ENCODE measurements around the gene SPATA1. TPM values are rescaled to one million over a fixed set of nuclear protein-coding genes. Genes with fewer than 3 reads are reported as not detected.
"Not testable (repeated sequence)": the region's sequence is repeated elsewhere in the genome, so short reads cannot be mapped to it uniquely, and the experiment has no call there.

SPATA1 gene
- total and polyA plus RNA-seq, 2 of the 8 experiments (the other 6 are each of a cell fraction or from before 2014, with no cell fraction given), result 0.51 to 1.1 TPM

DNA sequence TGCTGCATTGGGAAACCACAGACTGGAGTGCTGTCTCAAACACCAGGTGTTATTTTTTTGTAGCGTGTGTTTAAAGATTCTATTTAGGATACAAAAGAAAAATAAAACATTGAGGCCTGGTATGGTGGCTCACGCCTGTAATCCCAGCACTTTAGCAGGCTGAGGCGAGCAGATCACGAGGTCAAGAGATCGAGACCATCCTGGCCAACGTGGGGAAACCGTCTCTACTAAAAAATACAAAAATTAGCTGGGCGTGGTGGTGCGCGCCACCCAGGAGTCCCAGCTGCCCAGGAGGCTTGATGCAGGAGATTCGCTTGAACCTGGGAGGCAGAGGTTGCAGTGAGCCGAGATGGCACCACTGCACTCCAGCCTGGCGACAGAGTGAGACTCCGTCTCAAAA, 1.7 kb downstream of the SPATA1 start:
- H3K27ac ChIP-seq (ENCODE audit: low read depth, low read length); H3K4ac ChIP-seq (replicated peaks; ENCODE audit: insufficient read length, low read depth, low read length); H3K9me3 ChIP-seq (ENCODE audit: insufficient read depth in 2 of 2, low read depth in 1 of 2, low read length in 1 of 2); H2AFZ ChIP-seq (ENCODE audit: low read length); H3K56ac ChIP-seq (replicated peaks; ENCODE audit: insufficient read length, low read depth, low read length); H2BK20ac ChIP-seq (ENCODE audit: low read length); H2BK5ac ChIP-seq (ENCODE audit: low read depth, low read length); CTCF ChIA-PET (ENCODE audit: partially characterized antibody); H3K4me3 ChIP-seq (ENCODE audit: extremely low read depth in 1 of 4, insufficient read depth in 2 of 4, low read depth in 3 of 4, low read length in 4 of 4); H3K23ac ChIP-seq (ENCODE audit: insufficient read length); H2BK15ac ChIP-seq (ENCODE audit: low read length); H4K8ac ChIP-seq (ENCODE audit: extremely low read depth, insufficient read depth, low read length); H3K36me3 ChIP-seq (ENCODE audit: control insufficient read depth in 2 of 4, insufficient read depth in 4 of 4, low read length in 3 of 4); DNase-seq (ENCODE audit: low read depth in 1 of 2, low spot score in 2 of 2); H3K4me2 ChIP-seq (ENCODE audit: insufficient read depth in 1 of 2, low read depth in 2 of 2, low read length in 2 of 2); H3K18ac ChIP-seq (ENCODE audit: extremely low read depth, low read length); H3K4me1 ChIP-seq (replicated peaks in 1 of 4; ENCODE audit: control insufficient read depth in 3 of 4, insufficient read depth in 4 of 4, low read length in 3 of 4); H3K27me3 ChIP-seq (replicated peaks in 1 of 4; ENCODE audit: control insufficient read depth in 3 of 4, extremely low read depth in 1 of 4, insufficient read depth in 3 of 4, low read length in 3 of 4); H3K79me1 ChIP-seq (ENCODE audit: low read depth, low read length); H4K5ac ChIP-seq (ENCODE audit: insufficient read length, low read depth, low read length); H3K14ac ChIP-seq (ENCODE audit: insufficient read length); H3K9ac ChIP-seq (replicated peaks in 1 of 4; ENCODE audit: extremely low read depth in 1 of 4, low read depth in 3 of 4, low read length in 3 of 4); H2BK12ac ChIP-seq (ENCODE audit: low read depth, low read length); H4K91ac ChIP-seq (replicated peaks; ENCODE audit: insufficient read length, low read length); FAIRE-seq; H2AK5ac ChIP-seq (ENCODE audit: low read depth, low read length); POLR2A ChIA-PET (ENCODE audit: partially characterized antibody); H3K23me2 ChIP-seq (ENCODE audit: low read depth, low read length); H2BK120ac ChIP-seq (replicated peaks; ENCODE audit: low read depth, low read length): not testable (repeated sequence)
- Histone ChIP-seq H4K20me1 (replicated peaks in 1 of 2; ENCODE audit: control insufficient read depth in 1 of 2, insufficient read depth in 2 of 2, low read length in 2 of 2) (peaks cover 15 to 16% of the 10 kb centered on the region in 2 experiments), H3K79me2 (ENCODE audit: control insufficient read depth in 1 of 2, insufficient read depth in 2 of 2, low read length in 2 of 2) (peaks cover 3 to 27% of the 10 kb centered on the region in 2 experiments; a peak in 2 of 4 replicates)
- 93% methylated on average over 14 of the region's 14 CpGs; no CpG with 5 or more reads in 1 of the 2 experiments for WGBS, 2 experiments (ENCODE audit: extremely low coverage in 1 of 2, insufficient coverage in 1 of 2, insufficient read length in 1 of 2, insufficient replicate concordance in 2 of 2, low coverage in 1 of 2, low lambda C conversion rate in 2 of 2, missing lambda C conversion rate in 1 of 2)
